ENCODE results near the gene NFIC. TPM values are rescaled to one million over a fixed set of nuclear protein-coding genes. Genes with fewer than 3 reads are reported as not detected.

Gene NFIC
- total and polyA plus RNA-seq, 4 donors: 12.8 to 100 (median 75.1) TPM

DNA sequence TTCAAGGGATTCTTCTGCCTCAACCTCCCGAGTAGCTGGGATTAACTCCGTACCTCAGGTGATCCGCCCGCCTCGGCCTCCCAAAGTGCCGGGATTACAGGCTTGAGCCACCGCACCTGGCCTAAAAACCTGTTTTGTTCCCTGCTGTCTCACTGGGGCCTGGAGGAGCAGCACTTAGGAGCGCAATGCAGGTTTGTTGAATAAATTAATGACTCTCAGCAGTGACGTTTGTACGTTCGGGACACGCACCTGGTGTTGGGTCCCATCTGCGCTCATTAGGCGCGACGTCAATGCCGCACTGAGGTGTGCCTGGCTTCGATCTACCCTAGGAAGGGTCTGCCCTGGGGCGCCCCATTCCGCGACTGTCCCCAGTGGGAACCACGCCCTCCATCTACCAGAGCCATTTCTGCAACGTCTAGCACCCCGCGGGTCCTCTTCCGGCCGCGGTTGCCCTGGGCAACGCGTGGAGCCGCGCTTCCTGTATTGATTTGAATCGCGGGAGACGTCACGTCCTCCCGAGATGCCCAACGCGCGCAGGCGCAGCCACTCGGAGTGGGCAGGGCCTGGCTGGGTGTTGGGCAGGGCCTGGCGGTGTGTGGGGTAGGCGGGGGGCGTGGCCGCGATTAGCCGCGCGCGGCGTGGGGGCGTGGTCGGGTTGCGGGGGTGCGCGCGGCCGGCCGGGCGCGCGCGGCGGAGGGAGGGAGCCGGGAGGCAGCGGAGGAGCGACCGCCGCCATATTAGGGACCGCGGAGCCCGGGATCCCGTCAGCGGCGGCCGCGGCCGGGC is 139.4 kb downstream of the NFIC start, which contains the start of gene FZR1:
FZR1 (plus strand) TSS at position 714 of the 786 bp plus-strand sequence. CDS start 16,679 bp downstream, outside the sequence.
- H3K36me3 ChIP-seq (ENCODE audit: control insufficient read depth in 4 of 4, insufficient read depth in 3 of 4, low read depth in 1 of 4, low read length in 3 of 4): no peaks in the 10 kb centered on the region
- H3K9me3 ChIP-seq (ENCODE audit: control insufficient read depth in 4 of 4, low read length in 3 of 4): no peaks in the 10 kb centered on the region
- DNase-seq (ENCODE audit: low spot score): peak; percentile 100
- H3K4me3 ChIP-seq (ENCODE audit: low read depth in 1 of 3, low read length in 3 of 3): peak within 1 kb of the TSS; percentile 88 to 90 (median 88)
- H3K27me3 ChIP-seq (ENCODE audit: control insufficient read depth in 4 of 4, insufficient read depth in 4 of 4, low read length in 3 of 4): no peaks in the 10 kb centered on the region
- H3K27ac ChIP-seq (ENCODE audit: low read depth in 1 of 2, low read length in 2 of 2): peak within 1 kb of the TSS; percentile 82 to 83
- peak within 1 kb of the TSS; percentile 65 to 80 for H3K9ac ChIP-seq (ENCODE audit: low read depth in 1 of 2, low read length in 2 of 2)
- peaks cover 3 to 50% (median 34%) of the 10 kb centered on the region in 4 donors for H3K4me1 ChIP-seq (ENCODE audit: control insufficient read depth in 4 of 4, insufficient read depth in 4 of 4, low read length in 3 of 4)
- TF ChIP-seq HNF4A (conservative IDR thresholded peaks at IDR 0.05) (peak; percentile 15 to 34), RAD21 (IDR thresholded peaks at IDR 0.05) (no peak), GABPA (IDR thresholded peaks at IDR 0.05 in 1 of 2, conservative IDR thresholded peaks at IDR 0.05 in 1 of 2) (peak; percentile 79 to 94), YY1 (IDR thresholded peaks at IDR 0.05) (peak; percentile 76), JUND (IDR thresholded peaks at IDR 0.05) (no peak), RXRA (IDR thresholded peaks at IDR 0.05) (peak in 1 of 2 donors; percentile 32), NR2F2 (IDR thresholded peaks at IDR 0.05) (no peak), SP1 (IDR thresholded peaks at IDR 0.05) (peak; percentile 69)
- TF ChIP-seq, protein P1, sequence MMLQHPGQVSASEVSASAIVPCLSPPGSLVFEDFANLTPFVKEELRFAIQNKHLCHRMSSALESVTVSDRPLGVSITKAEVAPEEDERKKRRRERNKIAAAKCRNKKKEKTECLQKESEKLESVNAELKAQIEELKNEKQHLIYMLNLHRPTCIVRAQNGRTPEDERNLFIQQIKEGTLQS (IDR thresholded peaks at IDR 0.05): no peak
- TF ChIP-seq, protein P2, sequence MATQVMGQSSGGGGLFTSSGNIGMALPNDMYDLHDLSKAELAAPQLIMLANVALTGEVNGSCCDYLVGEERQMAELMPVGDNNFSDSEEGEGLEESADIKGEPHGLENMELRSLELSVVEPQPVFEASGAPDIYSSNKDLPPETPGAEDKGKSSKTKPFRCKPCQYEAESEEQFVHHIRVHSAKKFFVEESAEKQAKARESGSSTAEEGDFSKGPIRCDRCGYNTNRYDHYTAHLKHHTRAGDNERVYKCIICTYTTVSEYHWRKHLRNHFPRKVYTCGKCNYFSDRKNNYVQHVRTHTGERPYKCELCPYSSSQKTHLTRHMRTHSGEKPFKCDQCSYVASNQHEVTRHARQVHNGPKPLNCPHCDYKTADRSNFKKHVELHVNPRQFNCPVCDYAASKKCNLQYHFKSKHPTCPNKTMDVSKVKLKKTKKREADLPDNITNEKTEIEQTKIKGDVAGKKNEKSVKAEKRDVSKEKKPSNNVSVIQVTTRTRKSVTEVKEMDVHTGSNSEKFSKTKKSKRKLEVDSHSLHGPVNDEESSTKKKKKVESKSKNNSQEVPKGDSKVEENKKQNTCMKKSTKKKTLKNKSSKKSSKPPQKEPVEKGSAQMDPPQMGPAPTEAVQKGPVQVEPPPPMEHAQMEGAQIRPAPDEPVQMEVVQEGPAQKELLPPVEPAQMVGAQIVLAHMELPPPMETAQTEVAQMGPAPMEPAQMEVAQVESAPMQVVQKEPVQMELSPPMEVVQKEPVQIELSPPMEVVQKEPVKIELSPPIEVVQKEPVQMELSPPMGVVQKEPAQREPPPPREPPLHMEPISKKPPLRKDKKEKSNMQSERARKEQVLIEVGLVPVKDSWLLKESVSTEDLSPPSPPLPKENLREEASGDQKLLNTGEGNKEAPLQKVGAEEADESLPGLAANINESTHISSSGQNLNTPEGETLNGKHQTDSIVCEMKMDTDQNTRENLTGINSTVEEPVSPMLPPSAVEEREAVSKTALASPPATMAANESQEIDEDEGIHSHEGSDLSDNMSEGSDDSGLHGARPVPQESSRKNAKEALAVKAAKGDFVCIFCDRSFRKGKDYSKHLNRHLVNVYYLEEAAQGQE (IDR thresholded peaks at IDR 0.05): no peak
- TF ChIP-seq, protein P3, sequence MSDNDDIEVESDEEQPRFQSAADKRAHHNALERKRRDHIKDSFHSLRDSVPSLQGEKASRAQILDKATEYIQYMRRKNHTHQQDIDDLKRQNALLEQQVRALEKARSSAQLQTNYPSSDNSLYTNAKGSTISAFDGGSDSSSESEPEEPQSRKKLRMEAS (IDR thresholded peaks at IDR 0.05): no peak
- under 1% methylated on average over 79 of the region's 79 CpGs for WGBS

DNA sequence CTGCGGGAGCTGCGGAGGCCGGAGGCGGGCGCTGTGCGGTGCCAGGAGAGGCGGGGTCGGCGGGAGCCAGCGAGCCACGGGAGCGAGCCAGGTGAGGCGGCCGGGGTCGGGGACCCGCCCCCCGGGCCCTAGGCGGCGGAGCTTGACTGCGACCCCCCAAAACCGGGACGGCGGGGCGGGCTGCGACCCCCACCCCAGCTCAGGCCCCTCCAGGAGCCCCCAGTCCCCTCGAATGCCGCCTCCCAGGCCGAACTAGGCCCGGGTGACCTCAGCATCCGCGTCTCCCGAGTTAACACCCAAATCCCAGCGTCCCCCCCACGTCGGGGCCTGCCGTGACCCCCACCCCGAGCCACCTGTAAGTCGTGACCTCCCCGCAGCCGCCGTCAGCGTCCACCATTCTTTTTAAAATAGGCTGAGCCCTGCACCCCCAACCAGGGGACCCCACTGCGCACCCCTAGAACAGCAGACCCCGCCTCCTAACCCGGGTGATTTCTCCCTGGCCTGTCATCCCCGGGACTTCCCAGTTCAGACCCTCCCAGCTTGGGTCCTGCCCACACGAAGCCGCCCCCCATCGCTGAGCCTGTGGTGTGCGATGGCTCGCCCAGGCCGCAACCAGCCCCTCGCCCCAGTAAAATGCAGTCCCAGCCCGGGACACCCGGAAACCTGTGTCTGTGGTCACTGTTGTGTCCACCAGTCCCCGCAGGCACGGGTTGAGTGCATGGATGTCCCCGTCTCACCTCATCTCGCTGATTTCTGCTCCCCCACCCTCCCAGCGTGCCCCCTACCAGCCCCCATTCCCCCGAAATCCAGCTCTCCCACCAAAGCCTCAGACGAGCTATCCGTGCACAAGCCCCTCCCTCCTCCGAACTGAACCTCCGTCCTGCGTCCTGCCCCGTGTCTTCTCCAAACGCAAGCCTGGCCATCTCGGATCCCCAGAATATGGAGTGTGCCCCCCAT is 140.3 kb downstream of the NFIC start:
- under 1% methylated on average over 69 of the region's 69 CpGs for WGBS
- TF ChIP-seq NR2F2 (IDR thresholded peaks at IDR 0.05): no peak
- TF ChIP-seq RXRA (IDR thresholded peaks at IDR 0.05): peak in 1 of 2 donors; percentile 4
- TF ChIP-seq, protein P2 (IDR thresholded peaks at IDR 0.05): no peak

More for the DNA sequence above, 140.3 kb downstream of the NFIC start:
- H3K9ac ChIP-seq (ENCODE audit: low read depth in 1 of 2, low read length in 2 of 2): peak overlapping the region; percentile 65 to 80
- DNase-seq (ENCODE audit: low spot score): peak; percentile 52
- H3K9me3 ChIP-seq (ENCODE audit: control insufficient read depth in 4 of 4, low read length in 3 of 4): no peaks in the 10 kb centered on the region
- H3K27me3 ChIP-seq (ENCODE audit: control insufficient read depth in 4 of 4, insufficient read depth in 4 of 4, low read length in 3 of 4): no peaks in the 10 kb centered on the region
- peak overlapping the region; percentile 70 to 90 (median 77) for H3K4me3 ChIP-seq (ENCODE audit: low read depth in 1 of 3, low read length in 3 of 3)
- peak overlapping the region; percentile 81 to 83 for H3K27ac ChIP-seq (ENCODE audit: low read depth in 1 of 2, low read length in 2 of 2)
- no peaks in the 10 kb centered on the region for H3K36me3 ChIP-seq (ENCODE audit: control insufficient read depth in 4 of 4, insufficient read depth in 3 of 4, low read depth in 1 of 4, low read length in 3 of 4)
- peaks cover 9 to 55% (median 39%) of the 10 kb centered on the region in 4 donors for H3K4me1 ChIP-seq (ENCODE audit: control insufficient read depth in 4 of 4, insufficient read depth in 4 of 4, low read length in 3 of 4)
